ENCODE data around the gene FKBP11. TPM values are rescaled to one million over a fixed set of nuclear protein-coding genes. Genes with fewer than 3 reads are reported as not detected.

The FKBP11 gene
- total RNA-seq, 1 donor from 2014 or later = 19.5 TPM

DNA sequence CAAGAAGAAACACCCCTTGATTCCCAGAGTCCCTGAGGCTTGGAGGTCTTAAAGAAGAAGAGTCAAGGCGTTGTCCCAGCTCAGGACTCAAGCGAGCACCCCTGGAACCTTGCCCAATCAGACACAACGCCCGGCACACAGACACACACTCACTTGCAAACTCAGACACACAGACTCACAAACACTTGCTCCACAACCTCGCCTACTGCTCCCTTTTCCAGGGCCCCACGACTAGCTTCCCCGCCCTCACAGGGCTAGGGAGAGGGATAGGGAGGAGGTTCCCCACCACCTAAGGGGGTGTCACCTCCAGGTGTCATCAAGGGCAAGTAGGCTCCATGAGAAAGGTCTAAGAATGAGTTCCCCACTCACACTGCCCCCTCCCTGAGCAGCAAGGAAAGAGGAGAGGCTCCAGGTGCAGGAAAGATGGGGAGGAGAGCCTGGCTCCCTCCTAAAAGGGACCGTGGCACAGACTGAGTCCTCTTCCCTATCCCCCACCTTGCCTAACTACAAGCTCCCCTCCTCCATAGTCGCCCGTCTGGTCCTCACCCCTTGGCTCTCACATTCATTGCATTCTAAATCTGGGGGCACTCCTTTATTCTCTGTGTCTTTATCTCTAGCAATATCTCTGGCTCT is 45.5 kb upstream of the FKBP11 start:
- Histone ChIP-seq H3K27me3 (peaks cover 60% of the 10 kb centered on the region), H3K4me1 (peaks cover 33% of the 10 kb centered on the region), H3K9me3 (no peaks in the 10 kb centered on the region), H3K36me3 (no peaks in the 10 kb centered on the region), H3K4me3 (peak overlapping the region; percentile 29), H3K27ac (no peak overlapping the region)
- intact Hi-C loops (cut with DNase I) = no loop called here
- ATAC-seq (no peak), DNase-seq (no peak)
- TF ChIP-seq, protein P1, sequence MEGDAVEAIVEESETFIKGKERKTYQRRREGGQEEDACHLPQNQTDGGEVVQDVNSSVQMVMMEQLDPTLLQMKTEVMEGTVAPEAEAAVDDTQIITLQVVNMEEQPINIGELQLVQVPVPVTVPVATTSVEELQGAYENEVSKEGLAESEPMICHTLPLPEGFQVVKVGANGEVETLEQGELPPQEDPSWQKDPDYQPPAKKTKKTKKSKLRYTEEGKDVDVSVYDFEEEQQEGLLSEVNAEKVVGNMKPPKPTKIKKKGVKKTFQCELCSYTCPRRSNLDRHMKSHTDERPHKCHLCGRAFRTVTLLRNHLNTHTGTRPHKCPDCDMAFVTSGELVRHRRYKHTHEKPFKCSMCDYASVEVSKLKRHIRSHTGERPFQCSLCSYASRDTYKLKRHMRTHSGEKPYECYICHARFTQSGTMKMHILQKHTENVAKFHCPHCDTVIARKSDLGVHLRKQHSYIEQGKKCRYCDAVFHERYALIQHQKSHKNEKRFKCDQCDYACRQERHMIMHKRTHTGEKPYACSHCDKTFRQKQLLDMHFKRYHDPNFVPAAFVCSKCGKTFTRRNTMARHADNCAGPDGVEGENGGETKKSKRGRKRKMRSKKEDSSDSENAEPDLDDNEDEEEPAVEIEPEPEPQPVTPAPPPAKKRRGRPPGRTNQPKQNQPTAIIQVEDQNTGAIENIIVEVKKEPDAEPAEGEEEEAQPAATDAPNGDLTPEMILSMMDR (IDR thresholded peaks at IDR 0.05) = no peak

GRCh38 chr12:48969833-48970701 is 44.8 kb upstream of the FKBP11 start:
- peak; percentile 41 for ATAC-seq

GRCh38 chr12:48969160-48969771 is 44.0 kb upstream of the FKBP11 start:
- H3K27ac ChIP-seq = no peak overlapping the region
- H3K4me3 ChIP-seq = no peak overlapping the region
- DNase-seq (no peak), ATAC-seq (no peak)
- H3K4me1 ChIP-seq = peaks cover 33% of the 10 kb centered on the region
- intact Hi-C loops (cut with DNase I) = no loop called here
- no peaks in the 10 kb centered on the region for H3K36me3 ChIP-seq
- H3K9me3 ChIP-seq = no peaks in the 10 kb centered on the region
- peaks cover 51% of the 10 kb centered on the region for H3K27me3 ChIP-seq
- TF ChIP-seq, protein P1 (IDR thresholded peaks at IDR 0.05) = no peak

More at GRCh38 chr12:48969833-48970701, 44.8 kb upstream of the FKBP11 start:
- no peaks in the 10 kb centered on the region for H3K9me3 ChIP-seq
- H3K27me3 ChIP-seq = peaks cover 56% of the 10 kb centered on the region
- no peak overlapping the region for H3K4me3 ChIP-seq
- TF ChIP-seq, protein P1 (IDR thresholded peaks at IDR 0.05) = no peak
- intact Hi-C loops (cut with DNase I) = no loop called here
- H3K36me3 ChIP-seq = no peaks in the 10 kb centered on the region
- no peak overlapping the region for H3K27ac ChIP-seq
- DNase-seq = no peak
- H3K4me1 ChIP-seq = peaks cover 33% of the 10 kb centered on the region

DNA sequence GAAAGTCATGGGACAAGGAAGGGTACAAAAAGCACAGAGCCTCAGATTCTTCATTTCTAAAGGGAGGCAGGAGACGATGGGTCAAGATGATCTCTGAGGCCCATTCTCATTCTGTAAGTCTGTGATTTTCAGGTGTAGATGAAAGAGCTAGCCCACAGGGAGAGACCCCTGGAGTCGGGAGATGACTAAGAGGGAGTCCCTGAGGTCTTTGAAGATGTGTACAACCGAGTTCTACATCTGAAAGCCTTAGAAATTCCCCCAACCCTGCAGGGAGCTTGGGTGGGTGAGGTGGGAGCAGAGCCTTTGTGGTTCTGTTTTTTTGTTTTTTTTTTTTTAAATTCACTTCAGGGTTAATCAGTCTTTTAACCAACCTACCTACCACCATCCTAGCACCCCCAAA is 43.2 kb upstream of the FKBP11 start:
- Histone ChIP-seq H3K36me3 (no peaks in the 10 kb centered on the region), H3K27me3 (peaks cover 43% of the 10 kb centered on the region), H3K4me1 (peaks cover 27% of the 10 kb centered on the region), H3K4me3 (no peak overlapping the region), H3K9me3 (no peaks in the 10 kb centered on the region), H3K27ac (no peak overlapping the region)
- TF ChIP-seq, protein P1 (IDR thresholded peaks at IDR 0.05) = no peak
- DNase-seq = no peak
- no peak for ATAC-seq
- intact Hi-C loops (cut with DNase I) = no loop called here

DNA sequence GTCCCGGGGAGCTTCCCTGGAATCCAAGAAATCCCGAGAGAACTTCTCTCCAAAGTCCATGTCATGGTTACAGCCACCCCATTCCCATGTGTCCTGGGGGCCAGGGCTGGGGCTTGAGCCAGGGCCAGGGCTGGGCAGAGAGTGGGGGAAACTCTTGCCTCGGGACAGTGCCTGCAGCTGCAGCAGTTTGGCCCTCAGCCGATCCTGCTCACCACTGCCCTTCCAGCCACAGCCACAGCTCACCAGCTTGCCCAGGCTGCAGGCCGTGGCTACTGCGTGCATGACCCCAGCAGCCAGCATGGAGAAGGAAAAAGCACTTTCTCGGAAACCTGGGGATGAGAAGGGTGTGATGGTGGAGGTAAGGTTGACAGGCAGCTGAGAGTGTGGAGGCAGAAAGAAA is 42.7 kb upstream of the FKBP11 start:
- Histone ChIP-seq H3K9me3 (no peaks in the 10 kb centered on the region), H3K27me3 (peaks cover 38% of the 10 kb centered on the region), H3K27ac (no peak overlapping the region), H3K4me1 (peaks cover 25% of the 10 kb centered on the region), H3K36me3 (no peaks in the 10 kb centered on the region), H3K4me3 (no peak overlapping the region)
- ATAC-seq (no peak), DNase-seq (no peak)
- intact Hi-C loops (cut with DNase I) = no loop called here
- TF ChIP-seq, protein P1 (IDR thresholded peaks at IDR 0.05) = no peak

Data from upper lobe of right lung (tissue), 1 donor.